MV-4-11 (cell line): ENCODE results near the gene WNT16.
"Not testable (repeated sequence)": the region's sequence is repeated elsewhere in the genome, so short reads cannot be mapped to it uniquely, and the experiment has no call there.

Experiments used
- DNase-seq: peaks from one replicate; lab custom pipeline; 2025; lab: John Stamatoyannopoulos, UW

Gene WNT16, protein sequence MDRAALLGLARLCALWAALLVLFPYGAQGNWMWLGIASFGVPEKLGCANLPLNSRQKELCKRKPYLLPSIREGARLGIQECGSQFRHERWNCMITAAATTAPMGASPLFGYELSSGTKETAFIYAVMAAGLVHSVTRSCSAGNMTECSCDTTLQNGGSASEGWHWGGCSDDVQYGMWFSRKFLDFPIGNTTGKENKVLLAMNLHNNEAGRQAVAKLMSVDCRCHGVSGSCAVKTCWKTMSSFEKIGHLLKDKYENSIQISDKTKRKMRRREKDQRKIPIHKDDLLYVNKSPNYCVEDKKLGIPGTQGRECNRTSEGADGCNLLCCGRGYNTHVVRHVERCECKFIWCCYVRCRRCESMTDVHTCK

DNA sequence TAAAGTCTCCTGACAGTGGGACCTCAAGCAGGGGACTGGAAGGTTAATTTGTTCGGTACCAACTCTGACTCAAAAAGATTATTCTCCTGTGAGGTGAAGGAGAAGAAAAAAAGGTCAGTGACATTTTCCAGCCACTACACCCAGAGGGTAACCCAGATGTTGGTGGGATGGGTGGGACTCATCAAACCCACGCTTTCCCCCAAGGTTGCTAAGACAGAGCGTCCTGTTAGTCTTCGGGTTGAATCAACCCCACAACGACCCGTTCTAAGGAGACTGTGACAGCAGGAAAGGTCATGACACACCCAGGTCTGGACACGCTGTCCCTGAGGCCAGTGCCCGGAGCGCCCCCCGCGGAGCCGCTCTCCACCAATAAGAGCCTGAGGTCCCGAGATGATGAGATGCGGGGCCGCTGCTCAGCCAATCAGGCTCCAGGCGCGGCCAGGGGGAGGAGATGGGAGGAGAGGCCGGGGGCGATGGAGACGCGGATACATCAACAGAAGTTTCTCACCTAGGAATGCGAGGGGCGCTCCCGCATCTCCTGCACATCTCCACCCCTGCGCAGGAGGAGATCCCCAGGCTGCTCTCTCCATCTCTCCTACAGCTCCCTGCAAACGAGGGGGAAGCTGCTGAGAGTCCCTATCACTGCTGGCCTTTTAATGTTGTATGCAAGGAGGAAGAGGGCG is at the start of gene WNT16:
Gene WNT16, plus strand, starts transcription at position 493 of the 683 bp plus-strand sequence. CDS start 293 bp downstream, outside the sequence.
- no peak for DNase-seq

DNA sequence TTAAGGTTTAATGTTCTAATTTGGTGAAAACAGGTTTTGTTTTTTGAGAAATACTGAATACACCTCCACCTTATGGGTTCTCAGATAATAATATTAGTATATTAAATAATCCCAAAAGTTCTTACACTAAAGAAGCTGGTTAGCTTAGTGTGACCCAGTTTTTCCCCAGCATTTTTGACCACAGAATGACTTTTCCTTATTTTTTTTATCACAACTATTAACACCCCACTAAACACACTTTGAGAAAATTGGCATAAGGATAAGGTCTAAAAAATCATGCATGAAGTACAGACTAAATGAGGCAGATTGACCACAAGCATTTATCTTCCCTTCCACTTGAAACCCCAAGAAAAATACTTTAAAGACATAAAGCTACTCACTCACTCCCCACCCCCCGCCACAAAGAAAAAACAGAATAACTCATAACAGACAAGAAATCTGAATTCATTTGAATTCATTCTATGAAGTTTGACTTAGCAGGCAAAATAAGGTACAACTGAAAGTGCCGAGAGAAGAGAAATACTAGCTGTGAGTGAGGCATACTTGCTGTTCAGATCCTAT is 49.7 kb upstream of the WNT16 start:
- no peak for DNase-seq

- no peak for DNase-seq
These were observed 49.0 kb upstream of the WNT16 start for GRCh38 chr7:121279822-121280221.

- no peak for DNase-seq
These were observed 48.1 kb upstream of the WNT16 start for GRCh38 chr7:121280656-121281055.

DNA sequence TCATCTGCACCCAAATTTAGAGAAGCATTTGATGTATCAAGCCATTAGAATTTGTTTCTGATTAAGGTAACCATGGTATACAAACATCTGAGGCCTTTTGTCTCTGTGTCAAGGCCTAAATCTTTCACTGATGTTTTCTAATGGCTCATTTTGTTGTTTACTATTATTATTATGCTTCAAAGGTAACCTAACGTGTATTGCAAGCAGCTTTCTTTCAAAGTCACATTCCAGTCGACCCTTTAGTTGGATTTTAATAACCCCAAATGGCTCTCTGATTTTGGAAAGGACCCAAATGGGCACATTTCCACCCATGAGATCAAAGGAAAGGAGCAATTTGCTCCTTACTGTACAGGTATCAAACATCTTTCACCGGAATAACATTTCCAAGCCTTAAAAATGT is 46.7 kb upstream of the WNT16 start:
- no peak for DNase-seq

DNA sequence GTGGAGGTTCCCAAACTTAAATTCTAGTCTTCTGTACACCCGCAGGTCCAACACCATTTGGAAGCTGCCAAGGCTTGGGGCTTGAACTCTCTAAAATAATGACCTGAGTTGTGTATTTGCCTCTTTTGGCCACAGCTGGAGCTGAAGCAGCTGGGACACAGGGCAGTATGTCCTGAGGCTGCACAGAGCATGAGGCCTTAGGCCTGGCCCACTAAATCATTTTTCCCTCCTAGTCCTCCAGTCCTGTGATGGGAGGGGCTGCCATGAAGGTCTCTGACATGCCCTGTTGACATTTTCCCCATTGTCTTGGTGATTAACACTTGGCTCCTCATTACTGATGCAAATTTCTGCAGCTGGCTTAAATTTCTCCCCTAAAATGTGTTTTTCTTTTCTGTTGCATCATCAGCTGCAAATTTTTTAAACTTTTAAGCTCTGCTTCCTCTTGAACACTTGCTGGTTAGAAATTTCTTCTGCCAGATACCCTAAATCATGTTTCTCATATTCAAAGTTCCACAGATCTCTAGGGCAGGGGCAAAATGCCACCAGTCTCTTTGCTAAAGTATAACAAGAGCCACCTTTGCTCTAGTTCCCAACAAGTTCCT is 43.6 kb upstream of the WNT16 start:
- no peak for DNase-seq

DNA sequence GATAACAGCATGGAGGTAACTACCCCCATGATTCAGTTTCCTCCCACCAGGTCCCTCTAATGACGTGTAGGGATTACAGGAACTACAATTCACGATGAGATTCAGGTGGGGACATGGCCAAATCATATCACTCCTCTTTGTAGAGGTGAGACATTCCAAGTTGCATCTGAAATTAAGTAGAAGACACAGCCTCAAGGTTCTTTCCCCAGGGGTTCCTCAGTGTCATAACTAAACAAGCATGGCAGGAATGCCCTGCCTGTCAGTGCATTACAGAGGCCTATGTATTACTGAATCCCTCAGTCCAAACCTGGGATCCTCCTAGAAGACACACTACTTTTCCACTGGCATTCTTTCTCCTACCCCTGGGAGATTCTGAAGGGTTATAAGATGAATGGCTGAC is 42.6 kb upstream of the WNT16 start:
- no peak for DNase-seq

- peak; percentile 10 for DNase-seq
These were observed 41.8 kb upstream of the WNT16 start for GRCh38 chr7:121286742-121287734.

DNA sequence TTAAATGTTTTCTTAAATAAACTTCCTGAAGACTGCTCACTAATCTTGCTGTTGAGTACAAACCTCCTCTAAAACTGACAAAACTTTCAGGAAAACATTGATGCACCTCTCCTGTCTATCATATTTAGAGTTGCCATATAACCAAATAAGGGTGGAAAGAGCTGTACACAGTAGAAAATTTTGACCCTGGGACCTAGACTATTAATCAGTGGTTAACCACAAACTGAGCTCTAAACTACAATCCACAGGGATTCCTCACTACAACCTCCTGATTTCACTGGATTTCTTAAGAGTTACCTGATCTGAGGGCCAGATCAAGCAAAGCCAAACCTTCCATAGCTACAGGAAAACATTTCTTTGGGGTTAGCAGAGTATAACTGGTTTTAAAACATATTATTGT is 39.9 kb upstream of the WNT16 start:
- no peak for DNase-seq

GRCh38 chr7:121289930-121290329 is 38.9 kb upstream of the WNT16 start:
- DNase-seq = not testable (repeated sequence)

GRCh38 chr7:121294448-121294992 is 34.3 kb upstream of the WNT16 start:
- DNase-seq = no peak

GRCh38 chr7:121297843-121298242 is 31.0 kb upstream of the WNT16 start:
- no peak for DNase-seq

DNA sequence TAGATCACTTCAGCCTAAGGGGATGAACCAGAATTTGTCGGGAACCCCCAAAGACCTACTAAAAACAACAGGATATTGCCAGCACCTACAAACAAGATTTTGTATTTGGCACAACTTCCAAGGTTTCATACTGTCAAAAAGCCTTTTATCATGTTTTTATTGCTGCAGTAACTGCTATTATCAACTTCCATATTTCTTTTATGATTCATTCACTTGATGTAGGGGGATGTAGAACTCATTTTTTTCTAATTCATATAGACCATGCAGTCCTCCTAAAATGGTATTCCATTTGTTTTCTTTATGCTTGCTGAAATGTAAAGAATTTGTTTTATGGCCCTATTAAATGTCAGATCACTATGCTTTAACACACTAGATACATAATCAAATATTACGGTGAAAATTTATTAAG is 30.0 kb upstream of the WNT16 start:
- DNase-seq = no peak

- no peak for DNase-seq
These were observed 27.9 kb upstream of the WNT16 start for GRCh38 chr7:121300685-121301420.

DNA sequence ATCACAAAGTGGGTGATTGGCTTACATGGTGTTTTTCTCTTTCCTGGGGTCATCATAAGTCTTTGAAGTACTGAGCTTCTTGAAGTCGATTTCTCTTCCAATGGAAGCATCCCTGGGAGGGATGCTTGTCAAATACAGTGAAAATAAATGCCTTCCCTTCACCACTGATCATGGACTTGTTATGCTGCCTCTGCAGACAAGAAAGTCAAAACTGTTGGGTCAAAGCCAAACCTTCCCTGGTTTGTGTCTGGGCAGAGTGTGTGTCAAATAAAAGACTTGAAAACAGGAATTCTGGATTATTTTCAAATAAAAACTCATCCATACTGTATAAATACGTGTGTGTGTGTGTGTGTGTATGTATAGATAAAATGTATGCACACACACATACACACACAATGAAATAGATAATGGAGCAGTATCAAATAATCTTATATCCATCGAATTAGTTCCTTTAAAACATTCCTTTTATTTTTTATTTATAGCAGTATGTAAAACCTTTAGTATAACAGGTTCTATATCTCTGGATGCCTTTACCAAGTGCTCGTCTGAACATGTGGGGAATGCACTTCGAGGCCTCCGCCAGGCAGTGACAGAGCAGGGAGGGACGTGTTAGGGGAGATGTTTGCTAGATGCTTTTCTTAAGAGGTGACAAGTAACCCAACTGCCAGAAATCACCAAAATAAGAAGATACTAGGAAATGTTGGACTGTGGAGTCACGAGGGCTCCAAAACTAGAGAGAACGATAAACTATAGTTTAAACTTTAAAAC is 27.2 kb upstream of the WNT16 start:
- DNase-seq = no peak

GRCh38 chr7:121302214-121302745 is 26.5 kb upstream of the WNT16 start:
- DNase-seq = peak; percentile 58

DNA sequence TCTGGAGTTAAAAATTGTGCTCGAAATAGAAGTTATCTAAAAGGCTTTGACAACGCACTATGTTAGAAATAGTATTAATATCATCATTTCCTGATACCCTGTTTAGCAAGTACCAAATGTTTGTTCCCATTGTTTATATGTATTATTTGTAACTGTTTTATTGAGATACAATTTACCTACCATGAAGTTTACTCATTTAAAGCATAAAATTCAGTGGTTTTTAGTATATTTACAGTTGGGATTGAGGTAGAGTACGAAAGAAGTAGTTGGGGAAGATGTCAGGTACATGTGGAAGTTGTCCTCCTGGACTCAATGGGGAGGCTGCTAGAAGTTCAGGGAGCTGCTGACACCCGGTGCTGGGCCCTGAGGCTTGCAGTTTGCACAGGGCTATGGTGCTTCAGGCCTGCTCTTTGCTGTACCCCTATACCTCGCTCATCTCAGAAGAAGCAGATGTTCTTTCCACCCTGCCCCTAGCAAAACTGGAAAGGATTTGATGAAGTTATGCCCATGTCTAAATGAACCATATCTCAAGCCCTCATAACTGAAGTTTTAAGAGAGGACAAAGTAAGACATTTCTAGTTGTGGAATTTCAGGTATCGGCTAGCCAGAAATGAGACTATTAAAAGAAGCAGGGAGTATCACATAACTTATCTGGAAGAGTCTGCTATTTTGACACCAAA is 25.2 kb upstream of the WNT16 start:
- no peak for DNase-seq

DNA sequence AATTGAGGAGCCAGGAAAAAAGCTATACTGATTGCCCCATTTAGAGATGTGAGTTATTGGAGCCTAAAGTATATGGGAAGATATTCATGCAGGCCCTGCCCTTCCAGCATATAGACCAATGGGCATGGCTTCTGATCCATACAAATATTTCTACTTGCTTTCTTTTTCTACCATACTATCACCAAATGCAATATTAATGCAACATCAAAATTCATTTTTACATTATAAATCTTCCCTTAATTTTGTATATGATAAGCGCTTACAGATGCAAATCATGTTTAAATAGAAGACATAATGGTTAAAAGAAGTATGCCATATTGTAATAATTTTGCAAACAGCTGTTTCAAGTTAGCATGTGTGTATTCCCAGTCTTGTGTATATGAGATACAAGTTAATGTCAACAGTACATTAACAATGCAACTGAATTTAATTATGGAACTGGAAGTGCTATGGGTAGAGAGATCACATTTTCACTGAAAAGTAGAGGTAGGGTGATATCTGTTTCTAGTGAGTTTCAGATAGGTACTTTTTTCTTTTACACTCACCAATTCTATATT is 24.6 kb upstream of the WNT16 start:
- DNase-seq = no peak

DNA sequence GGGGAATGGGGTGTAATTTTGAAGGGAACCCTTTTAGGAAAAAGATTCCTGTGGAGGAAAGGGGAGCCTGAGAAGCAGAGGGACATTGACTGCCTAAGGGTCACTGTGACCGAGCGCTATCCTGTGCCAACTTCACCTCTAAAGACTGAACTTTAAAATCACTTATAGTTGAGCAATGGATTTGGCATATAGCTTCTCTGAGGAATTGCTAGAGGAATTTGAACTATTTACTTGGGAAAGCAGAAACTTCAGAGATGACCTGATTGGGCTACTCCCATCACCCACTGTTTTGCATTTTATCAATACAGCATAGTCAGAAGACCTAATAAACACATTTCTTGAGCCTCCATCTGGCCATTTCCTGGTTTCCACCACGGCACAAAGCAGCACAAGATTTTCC is 23.7 kb upstream of the WNT16 start:
- DNase-seq = no peak
